K562 (cell line): ENCODE results near the gene NTM.

ENCODE experiments used
- BMI1 ChIP-seq: fragments of 150-350 bp; IDR thresholded peaks from 2 replicates; pipeline ENCODE4 v1.6.1; 2014; ENCODE audit warnings: low read length
- NR2F6 ChIP-seq: fragments of 450-650 bp; formaldehyde crosslinking; IDR thresholded peaks from 2 replicates; pipeline ENCODE4 v1.4.0; 2020; ENCODE audit warnings: mild to moderate bottlenecking
- RBFOX2 ChIP-seq: fragments of 200-400 bp; formaldehyde crosslinking; IDR thresholded peaks from 2 replicates; pipeline ENCODE4 v1.6.1; 2017; ENCODE audit warnings: low read depth, mild to moderate bottlenecking, low read length, moderate library complexity
- REST ChIP-seq, 2 experiments: fragments of 450-650 bp; formaldehyde crosslinking in 1 of 2; IDR thresholded peaks; 2 replicates each; pipeline versions ENCODE4 v1.4.0 to v1.6.1; 2014 to 2020; ENCODE audit warnings: mild to moderate bottlenecking in 2 of 2, borderline replicate concordance in 1 of 2, low read depth in 1 of 2

- TF ChIP-seq REST (IDR thresholded peaks at IDR 0.05; ENCODE audit: borderline replicate concordance) (no peak), REST (CRISPR knock-in tag; IDR thresholded peaks at IDR 0.05; ENCODE audit: low read depth) (no peak), NR2F6 (CRISPR knock-in tag) (no peak), RBFOX2 (no peak), BMI1 (no peak)
Observed at GRCh38 chr11:131538322-131538721, 167.9 kb downstream of the NTM start.
